ENCODE data around the gene CTDP1.

Gene CTDP1

GRCh38 chr18:79679552-79680099 is at the start of gene CTDP1:
Gene CTDP1, plus strand, starts transcription at chr18:79679803. Its CDS starts 145 bp downstream, at chr18:79679948.
- in situ Hi-C loops (cut with MboI; ENCODE audit: low sequenced_read_pairs): no loop called here

GRCh38 chr18:79630281-79631095 is 49.1 kb upstream of the CTDP1 start:
- in situ Hi-C loops (cut with MboI; ENCODE audit: low sequenced_read_pairs): loop anchor here (25.0 kb wide), 1 partner anchor 768 kb away; no protein-coding TSS in a partner anchor

- in situ Hi-C loops (cut with MboI; ENCODE audit: low sequenced_read_pairs): loop anchor here (25.0 kb wide), 1 partner anchor 769 kb away; no protein-coding TSS in a partner anchor
These were observed 48.5 kb upstream of the CTDP1 start for GRCh38 chr18:79631096-79631507.

GRCh38 chr18:79631761-79632446 is 47.7 kb upstream of the CTDP1 start:
- in situ Hi-C loops (cut with MboI; ENCODE audit: low sequenced_read_pairs): loop anchor here (25.0 kb wide), 1 partner anchor 770 kb away; no protein-coding TSS in a partner anchor

GRCh38 chr18:79632765-79633164 is 46.8 kb upstream of the CTDP1 start:
- in situ Hi-C loops (cut with MboI; ENCODE audit: low sequenced_read_pairs): loop anchor here (25.0 kb wide), 1 partner anchor 770 kb away; no protein-coding TSS in a partner anchor

- in situ Hi-C loops (cut with MboI; ENCODE audit: low sequenced_read_pairs): loop anchor here (25.0 kb wide), 1 partner anchor 772 kb away; no protein-coding TSS in a partner anchor
These were observed 45.4 kb upstream of the CTDP1 start for GRCh38 chr18:79634186-79634585.

- in situ Hi-C loops (cut with MboI; ENCODE audit: low sequenced_read_pairs): loop anchor here (25.0 kb wide), 1 partner anchor 773 kb away; no protein-coding TSS in a partner anchor
These were observed 44.8 kb upstream of the CTDP1 start for GRCh38 chr18:79634593-79635426.

GRCh38 chr18:79635427-79635726 is 44.2 kb upstream of the CTDP1 start:
- in situ Hi-C loops (cut with MboI; ENCODE audit: low sequenced_read_pairs): loop anchor here (25.0 kb wide), 1 partner anchor 773 kb away; no protein-coding TSS in a partner anchor

GRCh38 chr18:79637181-79637920 is 42.3 kb upstream of the CTDP1 start:
- in situ Hi-C loops (cut with MboI; ENCODE audit: low sequenced_read_pairs): loop anchor here (25.0 kb wide), 1 partner anchor 775 kb away; no protein-coding TSS in a partner anchor

- in situ Hi-C loops (cut with MboI; ENCODE audit: low sequenced_read_pairs): loop anchor here (25.0 kb wide), 1 partner anchor 776 kb away; no protein-coding TSS in a partner anchor
These were observed 41.4 kb upstream of the CTDP1 start for GRCh38 chr18:79637921-79638909.

- in situ Hi-C loops (cut with MboI; ENCODE audit: low sequenced_read_pairs): loop anchor here (25.0 kb wide), 1 partner anchor 777 kb away; no protein-coding TSS in a partner anchor
These were observed 40.4 kb upstream of the CTDP1 start for GRCh38 chr18:79639072-79639829.

- in situ Hi-C loops (cut with MboI; ENCODE audit: low sequenced_read_pairs): loop anchor here (5.0 to 25.0 kb wide), 2 partner anchors 258 to 778 kb away; no protein-coding TSS in a partner anchor
These were observed 39.4 kb upstream of the CTDP1 start for GRCh38 chr18:79640064-79640672.

- in situ Hi-C loops (cut with MboI; ENCODE audit: low sequenced_read_pairs): loop anchor here (5.0 to 25.0 kb wide), 2 partner anchors 259 to 779 kb away; no protein-coding TSS in a partner anchor
These were observed 38.7 kb upstream of the CTDP1 start for GRCh38 chr18:79640875-79641274.

GRCh38 chr18:79641722-79642497 is 37.7 kb upstream of the CTDP1 start:
- in situ Hi-C loops (cut with MboI; ENCODE audit: low sequenced_read_pairs): loop anchor here (5.0 to 25.0 kb wide), 2 partner anchors 260 to 780 kb away; no protein-coding TSS in a partner anchor

GRCh38 chr18:79642626-79643025 is 37.0 kb upstream of the CTDP1 start:
- in situ Hi-C loops (cut with MboI; ENCODE audit: low sequenced_read_pairs): loop anchor here (5.0 to 25.0 kb wide), 2 partner anchors 260 to 780 kb away; no protein-coding TSS in a partner anchor
